ENCODE measurements around the gene EVC2.

- TF ChIP-seq CTCF (conservative IDR thresholded peaks at IDR 0.05; ENCODE audit: low read depth, low read length), result no peak
- TF ChIP-seq RAD21 (IDR thresholded peaks at IDR 0.05; ENCODE audit: low read length), result no peak
- no peak for TF ChIP-seq POLR2A (IDR thresholded peaks at IDR 0.05; ENCODE audit: low read depth, low read length)
- TF ChIP-seq MXI1 (IDR thresholded peaks at IDR 0.05; ENCODE audit: borderline replicate concordance, low read depth, low read length), result no peak
- TF ChIP-seq CEBPB (IDR thresholded peaks at IDR 0.05; ENCODE audit: low read depth, low read length), result no peak
- no peak for TF ChIP-seq CHD1 (IDR thresholded peaks at IDR 0.05; ENCODE audit: low read depth, low read length)
- no peak for TF ChIP-seq RFX5 (IDR thresholded peaks at IDR 0.05; ENCODE audit: low read depth, low read length)
- no peak for TF ChIP-seq USF2 (IDR thresholded peaks at IDR 0.05; ENCODE audit: low read depth, low read length)
- TF ChIP-seq FOS (IDR thresholded peaks at IDR 0.05; ENCODE audit: low read depth, low read length), result no peak
- TF ChIP-seq SMC3 (IDR thresholded peaks at IDR 0.05; ENCODE audit: low read depth, low read length), result no peak
- TF ChIP-seq RCOR1 (IDR thresholded peaks at IDR 0.05; ENCODE audit: insufficient replicate concordance, low read length), result no peak
- no peak for TF ChIP-seq MAFK (IDR thresholded peaks at IDR 0.05; ENCODE audit: low read depth, low read length)
Observed at GRCh38 chr4:5562476-5562875, 145.9 kb downstream of the EVC2 start.

Measured in IMR-90 (cell line).